ENCODE results near the gene PARK7.

- TF ChIP-seq, protein P1, sequence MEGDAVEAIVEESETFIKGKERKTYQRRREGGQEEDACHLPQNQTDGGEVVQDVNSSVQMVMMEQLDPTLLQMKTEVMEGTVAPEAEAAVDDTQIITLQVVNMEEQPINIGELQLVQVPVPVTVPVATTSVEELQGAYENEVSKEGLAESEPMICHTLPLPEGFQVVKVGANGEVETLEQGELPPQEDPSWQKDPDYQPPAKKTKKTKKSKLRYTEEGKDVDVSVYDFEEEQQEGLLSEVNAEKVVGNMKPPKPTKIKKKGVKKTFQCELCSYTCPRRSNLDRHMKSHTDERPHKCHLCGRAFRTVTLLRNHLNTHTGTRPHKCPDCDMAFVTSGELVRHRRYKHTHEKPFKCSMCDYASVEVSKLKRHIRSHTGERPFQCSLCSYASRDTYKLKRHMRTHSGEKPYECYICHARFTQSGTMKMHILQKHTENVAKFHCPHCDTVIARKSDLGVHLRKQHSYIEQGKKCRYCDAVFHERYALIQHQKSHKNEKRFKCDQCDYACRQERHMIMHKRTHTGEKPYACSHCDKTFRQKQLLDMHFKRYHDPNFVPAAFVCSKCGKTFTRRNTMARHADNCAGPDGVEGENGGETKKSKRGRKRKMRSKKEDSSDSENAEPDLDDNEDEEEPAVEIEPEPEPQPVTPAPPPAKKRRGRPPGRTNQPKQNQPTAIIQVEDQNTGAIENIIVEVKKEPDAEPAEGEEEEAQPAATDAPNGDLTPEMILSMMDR (IDR thresholded peaks at IDR 0.05; ENCODE audit: insufficient read depth, low read length), result no peak
- TF ChIP-seq GABPA (IDR thresholded peaks at IDR 0.05; ENCODE audit: low read depth) (no peak), POLR2AphosphoS5 (IDR thresholded peaks at IDR 0.05; ENCODE audit: low read depth) (no peak)
- TF ChIP-seq, protein P2, sequence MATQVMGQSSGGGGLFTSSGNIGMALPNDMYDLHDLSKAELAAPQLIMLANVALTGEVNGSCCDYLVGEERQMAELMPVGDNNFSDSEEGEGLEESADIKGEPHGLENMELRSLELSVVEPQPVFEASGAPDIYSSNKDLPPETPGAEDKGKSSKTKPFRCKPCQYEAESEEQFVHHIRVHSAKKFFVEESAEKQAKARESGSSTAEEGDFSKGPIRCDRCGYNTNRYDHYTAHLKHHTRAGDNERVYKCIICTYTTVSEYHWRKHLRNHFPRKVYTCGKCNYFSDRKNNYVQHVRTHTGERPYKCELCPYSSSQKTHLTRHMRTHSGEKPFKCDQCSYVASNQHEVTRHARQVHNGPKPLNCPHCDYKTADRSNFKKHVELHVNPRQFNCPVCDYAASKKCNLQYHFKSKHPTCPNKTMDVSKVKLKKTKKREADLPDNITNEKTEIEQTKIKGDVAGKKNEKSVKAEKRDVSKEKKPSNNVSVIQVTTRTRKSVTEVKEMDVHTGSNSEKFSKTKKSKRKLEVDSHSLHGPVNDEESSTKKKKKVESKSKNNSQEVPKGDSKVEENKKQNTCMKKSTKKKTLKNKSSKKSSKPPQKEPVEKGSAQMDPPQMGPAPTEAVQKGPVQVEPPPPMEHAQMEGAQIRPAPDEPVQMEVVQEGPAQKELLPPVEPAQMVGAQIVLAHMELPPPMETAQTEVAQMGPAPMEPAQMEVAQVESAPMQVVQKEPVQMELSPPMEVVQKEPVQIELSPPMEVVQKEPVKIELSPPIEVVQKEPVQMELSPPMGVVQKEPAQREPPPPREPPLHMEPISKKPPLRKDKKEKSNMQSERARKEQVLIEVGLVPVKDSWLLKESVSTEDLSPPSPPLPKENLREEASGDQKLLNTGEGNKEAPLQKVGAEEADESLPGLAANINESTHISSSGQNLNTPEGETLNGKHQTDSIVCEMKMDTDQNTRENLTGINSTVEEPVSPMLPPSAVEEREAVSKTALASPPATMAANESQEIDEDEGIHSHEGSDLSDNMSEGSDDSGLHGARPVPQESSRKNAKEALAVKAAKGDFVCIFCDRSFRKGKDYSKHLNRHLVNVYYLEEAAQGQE (IDR thresholded peaks at IDR 0.05; ENCODE audit: insufficient replicate concordance, low read depth), result no peak
Observed at GRCh38 chr1:7956218-7957032, 5.1 kb upstream of the PARK7 start.
